GM18858 (cell line): ENCODE results near the gene ZFP57.
"Not testable (repeated sequence)": the region's sequence is repeated elsewhere in the genome, so short reads cannot be mapped to it uniquely, and the experiment has no call there.

Experiments
- ATAC-seq: cut with Tn5 transposase; IDR thresholded peaks from one replicate; pipeline ENCODE4 v1.9.1; 2021; ENCODE audit not compliant: unreplicated experiment

ZFP57 gene

DNA sequence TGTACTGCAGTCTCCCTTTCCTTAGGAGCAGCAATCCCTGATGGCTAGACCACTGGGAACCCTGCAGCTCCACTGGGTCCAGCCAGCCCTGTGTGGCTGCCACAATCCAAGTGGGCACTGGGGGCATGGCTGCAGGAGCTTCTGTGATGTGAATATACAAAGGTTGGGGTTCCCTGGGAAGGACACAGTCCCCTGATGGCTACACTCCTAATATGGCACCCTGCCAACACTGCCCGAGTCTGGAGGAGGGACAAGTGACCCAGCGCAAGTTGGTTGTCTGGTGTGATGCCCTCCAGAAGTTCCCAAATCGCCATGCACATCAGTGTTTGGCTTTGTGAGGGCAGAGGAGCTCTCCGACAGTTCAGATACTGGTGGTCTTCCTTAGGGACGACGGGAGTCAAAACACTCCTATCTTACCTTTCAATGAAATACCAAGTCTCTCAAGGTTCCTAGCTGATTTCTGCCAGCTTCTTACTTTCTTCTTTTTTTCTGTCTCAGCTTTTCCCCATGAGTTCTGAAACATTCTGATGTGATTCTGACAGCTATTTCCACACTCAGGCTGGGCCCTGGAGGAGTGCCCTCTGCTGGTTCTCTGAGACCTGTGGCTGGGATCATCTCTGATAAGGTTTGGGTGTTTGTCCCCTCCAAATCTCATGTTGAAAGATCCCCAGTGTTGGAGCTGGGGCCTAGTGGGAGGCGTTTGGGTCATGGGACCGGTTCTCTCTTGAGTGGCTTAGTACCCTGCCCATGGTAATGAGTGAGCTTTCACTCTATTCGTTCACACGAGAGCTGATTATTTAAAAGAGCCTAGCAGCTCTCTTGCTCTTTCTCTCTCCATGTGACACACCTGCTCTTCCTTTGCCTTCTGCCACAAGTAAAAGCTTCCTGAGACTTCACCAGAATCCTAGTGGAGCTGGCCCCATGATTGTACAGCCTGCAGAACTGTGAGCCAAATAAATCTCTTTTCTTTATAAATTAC is 15.5 kb upstream of the ZFP57 start:
- ATAC-seq: no peak

GRCh38 chr6:29694637-29695036 is 13.7 kb upstream of the ZFP57 start:
- ATAC-seq: no peak

DNA sequence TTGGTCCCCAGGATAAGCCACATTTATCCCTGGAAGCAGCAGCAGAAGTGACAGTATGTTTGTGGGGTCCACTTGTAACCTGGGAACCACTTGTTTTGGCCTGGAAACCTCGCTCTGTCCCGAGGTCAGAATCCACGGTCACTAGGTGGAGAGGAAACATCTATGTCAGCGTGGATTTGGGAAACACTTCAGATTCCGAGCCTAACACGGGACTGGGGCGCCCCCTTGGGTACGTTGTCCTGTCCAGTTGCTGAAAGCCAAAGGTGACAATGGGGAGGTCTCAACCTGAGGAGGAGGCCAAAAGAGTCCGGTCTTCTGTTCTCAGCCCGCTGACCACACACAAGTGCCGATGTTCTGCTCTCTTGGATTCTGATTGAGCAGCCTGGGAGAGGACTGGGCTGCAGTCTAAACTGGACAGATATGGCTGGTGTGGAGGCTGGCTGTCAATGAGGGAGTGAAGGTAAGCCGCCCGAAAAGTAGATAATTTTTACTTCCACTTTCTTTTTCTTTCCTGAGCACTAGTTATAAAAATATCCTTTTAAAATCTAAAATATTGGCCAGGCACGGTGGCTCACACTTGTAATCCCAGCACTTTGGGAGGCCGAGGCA is 4.9 kb upstream of the ZFP57 start:
- no peak for ATAC-seq

- ATAC-seq: no peak
These were observed 859 bp upstream of the ZFP57 start for GRCh38 chr6:29681811-29682210.

- no peak for ATAC-seq
These were observed 536 bp downstream of the ZFP57 start for GRCh38 chr6:29680416-29680815.

DNA sequence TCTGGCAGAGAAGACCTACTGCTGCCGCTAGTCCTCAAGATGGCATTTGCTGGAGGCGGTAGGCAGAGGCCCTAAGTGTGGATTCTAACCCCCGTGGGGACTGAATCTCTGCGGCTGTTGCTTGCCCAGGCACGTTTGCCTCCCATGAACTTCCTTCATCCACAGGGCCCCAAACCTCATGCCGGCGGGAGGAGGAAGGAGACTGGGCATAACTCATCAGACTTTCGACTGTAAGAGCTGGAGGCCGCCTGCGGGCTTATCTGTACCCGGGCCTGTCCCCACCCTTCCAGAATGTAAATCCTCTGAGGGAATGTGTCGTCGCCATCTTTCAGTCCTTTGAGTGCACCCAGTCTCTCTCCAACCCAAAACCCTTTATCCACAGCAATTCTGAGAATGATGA is 990 bp downstream of the ZFP57 start:
- no peak for ATAC-seq

DNA sequence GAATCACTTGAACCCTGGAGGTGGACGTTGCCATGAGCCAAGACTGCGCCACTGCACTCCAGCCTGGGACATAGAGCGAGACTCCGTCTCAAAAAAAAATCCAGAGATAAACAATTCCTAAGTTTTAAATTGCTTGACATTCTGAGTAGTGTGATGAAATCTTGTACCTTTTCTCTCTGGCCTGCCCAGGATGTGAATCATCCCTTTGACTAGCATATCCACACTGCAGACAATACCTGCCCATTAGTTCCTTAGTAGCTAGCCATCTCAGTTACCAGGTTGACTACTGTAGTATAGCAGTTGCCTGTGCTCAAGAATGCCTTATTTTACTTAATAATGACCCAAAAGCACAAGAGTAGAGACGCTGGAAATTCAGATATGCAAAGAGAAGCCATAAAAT is 2.8 kb downstream of the ZFP57 start:
- ATAC-seq: no peak

GRCh38 chr6:29676981-29677601 is 3.9 kb downstream of the ZFP57 start:
- ATAC-seq: no peak

DNA sequence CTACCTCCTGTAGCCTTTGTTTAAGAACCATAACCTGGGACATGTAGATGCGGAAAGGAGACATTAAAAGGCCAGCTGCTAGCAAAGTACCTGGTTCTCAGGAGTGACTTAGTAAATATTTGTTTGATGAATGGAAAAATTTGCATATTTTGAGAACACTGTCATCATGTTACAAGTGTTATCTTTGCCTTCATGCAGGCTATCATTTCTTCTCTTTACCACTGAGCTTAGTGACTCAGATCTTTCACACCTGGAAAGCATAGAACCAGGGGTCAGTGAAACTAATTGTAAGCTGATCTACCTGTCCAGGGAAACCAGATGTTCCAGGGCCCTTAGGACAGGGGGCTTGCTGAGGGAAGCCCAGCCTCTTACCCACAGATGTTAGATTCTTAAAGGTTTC is 5.4 kb downstream of the ZFP57 start:
- no peak for ATAC-seq

DNA sequence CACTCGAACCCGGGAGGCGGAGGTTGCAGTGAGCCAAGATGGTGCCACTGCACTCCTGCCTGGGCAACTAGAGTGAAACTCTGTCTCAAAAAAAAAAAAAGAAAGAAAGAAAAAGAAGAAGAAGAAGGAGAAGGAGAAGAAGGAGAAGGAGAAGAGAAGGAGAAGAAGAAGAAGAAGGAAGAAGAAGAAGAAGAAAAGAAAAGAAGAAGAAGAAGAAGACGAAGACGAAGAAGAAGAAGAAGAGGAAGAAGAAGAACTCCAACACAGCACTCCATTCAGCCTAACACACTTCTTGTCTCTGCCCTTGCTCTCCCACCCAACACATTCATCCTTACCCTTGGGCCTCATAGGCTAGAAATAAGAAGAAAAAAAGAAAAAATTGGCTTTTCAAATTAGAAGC is 6.9 kb downstream of the ZFP57 start:
- ATAC-seq: no peak

GRCh38 chr6:29673161-29673560 is 7.8 kb downstream of the ZFP57 start:
- no peak for ATAC-seq

DNA sequence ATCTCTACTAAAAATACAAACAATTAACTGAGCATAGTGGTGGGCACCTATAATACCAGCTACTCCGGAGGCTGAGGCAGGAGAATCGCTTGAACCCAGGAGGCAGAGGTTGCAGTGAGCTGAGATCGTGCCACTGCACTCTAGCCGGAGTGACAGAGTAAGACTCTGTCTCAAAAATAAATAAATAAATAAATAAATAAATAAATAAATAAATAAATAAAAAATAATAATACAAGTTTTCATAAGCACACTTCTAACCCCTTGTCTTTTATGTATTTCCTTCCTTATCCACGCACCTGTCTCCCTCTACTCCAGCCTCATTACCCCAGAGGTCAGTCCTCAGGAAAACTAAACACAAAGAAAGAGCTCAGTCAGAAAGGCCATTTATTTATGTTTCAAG is 8.8 kb downstream of the ZFP57 start:
- not testable (repeated sequence) for ATAC-seq

GRCh38 chr6:29671026-29671425 is 9.9 kb downstream of the ZFP57 start:
- no peak for ATAC-seq

GRCh38 chr6:29667158-29667557 is 13.8 kb downstream of the ZFP57 start:
- no peak for ATAC-seq

- ATAC-seq: no peak
These were observed 14.2 kb downstream of the ZFP57 start for GRCh38 chr6:29666826-29667130.

GRCh38 chr6:29665942-29666825 is 14.8 kb downstream of the ZFP57 start:
- no peak for ATAC-seq

GRCh38 chr6:29663300-29664042 is 17.5 kb downstream of the ZFP57 start:
- no peak for ATAC-seq

GRCh38 chr6:29661502-29662141 is 19.3 kb downstream of the ZFP57 start:
- ATAC-seq: not testable (repeated sequence)

GRCh38 chr6:29661071-29661470 is 19.9 kb downstream of the ZFP57 start:
- ATAC-seq: no peak

- ATAC-seq: no peak
These were observed 24.2 kb downstream of the ZFP57 start, which contains the start of gene MOG for GRCh38 chr6:29656798-29657197. MOG (plus strand) TSS chr6:29657092; CDS start chr6:29657210, 118 bp downstream.
